GM18873 (cell line): ENCODE data around the gene ZEB2.

Experiments
- ATAC-seq: cut with Tn5 transposase; IDR thresholded peaks from one replicate; pipeline ENCODE4 v1.9.1; 2021; ENCODE audit warnings: mild to moderate bottlenecking, moderate library complexity, moderate number of reproducible peaks; ENCODE audit not compliant: unreplicated experiment, low FRiP score

ZEB2 gene

DNA sequence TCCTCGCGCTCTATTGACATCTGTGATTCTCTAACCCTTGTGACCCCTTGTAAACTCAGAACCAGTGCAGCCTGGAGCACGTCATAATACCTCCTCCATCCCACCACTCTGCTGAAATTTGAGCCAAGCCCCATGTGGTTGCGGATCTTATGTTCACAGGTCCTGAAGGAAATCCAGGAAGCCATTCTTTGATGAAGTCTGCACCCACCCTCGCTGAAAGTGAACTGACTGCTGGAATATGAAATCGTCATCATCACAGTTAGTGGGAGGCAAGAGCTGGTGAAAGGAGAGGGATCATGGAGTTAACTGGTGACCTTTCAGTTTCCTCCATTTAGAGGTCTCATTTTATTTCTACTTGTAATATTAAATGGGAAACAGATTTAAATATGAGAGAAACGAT, 21.6 kb downstream of the ZEB2 start:
- no peak for ATAC-seq

DNA sequence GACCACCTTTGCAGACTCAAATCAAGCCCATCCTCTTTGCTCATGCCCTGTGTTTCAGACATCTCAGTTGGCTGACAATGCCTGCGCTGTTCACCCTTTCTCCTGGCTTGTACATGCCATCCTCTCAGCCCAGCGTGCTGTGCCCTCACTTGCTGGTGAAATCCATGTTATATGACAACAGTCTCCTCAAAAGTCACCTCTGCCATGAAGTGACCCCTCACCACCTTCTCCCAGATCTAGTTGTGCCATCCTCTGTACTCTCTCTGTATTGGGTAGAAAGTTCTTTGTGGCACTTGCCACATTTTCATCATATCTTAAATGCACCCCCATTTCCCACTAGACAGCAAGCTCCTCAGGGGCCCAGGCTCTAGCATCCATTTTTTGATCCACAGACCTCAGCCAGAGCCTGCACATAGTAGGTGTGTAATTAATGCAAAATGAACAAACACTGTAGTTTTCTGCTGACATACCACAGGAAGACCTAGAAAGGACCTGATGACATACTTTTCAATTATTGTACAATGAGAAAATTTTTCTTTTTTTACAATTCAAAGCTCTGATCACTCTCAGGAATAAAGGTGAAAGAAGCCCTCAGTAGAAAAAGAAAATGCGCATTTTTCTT, 22.8 kb downstream of the ZEB2 start:
- ATAC-seq = no peak

DNA sequence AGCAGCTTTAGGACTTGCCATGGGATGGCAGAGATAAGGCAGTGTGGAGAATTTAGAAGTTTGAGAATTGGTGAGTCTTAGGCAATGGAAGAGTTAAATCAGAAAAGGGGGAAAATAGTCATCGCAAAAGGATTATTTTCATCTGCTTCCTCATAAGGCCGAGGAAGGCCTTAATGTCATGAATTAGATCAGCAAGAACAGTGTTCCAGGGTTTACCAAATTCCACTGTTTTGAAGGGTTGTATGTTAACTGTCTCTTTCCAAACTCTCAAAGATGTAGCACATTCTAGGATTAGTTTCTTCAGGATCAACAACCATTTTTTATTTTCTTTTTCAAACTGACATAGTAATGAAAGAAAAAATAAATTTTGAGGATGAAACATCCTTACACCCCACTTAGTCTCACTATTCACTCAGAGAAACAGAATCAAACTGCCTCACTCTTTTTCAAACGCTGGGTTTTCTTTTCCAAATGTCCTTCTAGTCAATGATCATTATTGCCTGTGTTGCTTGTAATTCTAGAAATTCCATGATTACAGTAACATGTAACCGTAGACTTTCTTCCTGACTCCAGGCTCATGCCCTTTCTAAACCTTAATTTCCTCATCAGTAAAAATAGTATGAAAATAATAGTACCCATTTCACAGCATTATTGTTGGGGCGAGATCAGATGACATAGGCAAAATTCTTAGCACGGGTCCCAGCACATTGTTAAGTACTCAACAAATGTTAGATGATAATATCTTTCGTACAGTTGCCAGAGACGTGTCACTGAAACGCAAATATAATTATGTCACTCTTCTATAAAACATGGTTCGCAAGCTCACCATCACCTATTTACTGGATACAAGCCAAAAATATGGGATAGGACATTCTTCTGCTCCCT, 23.6 kb downstream of the ZEB2 start:
- no peak for ATAC-seq

- no peak for ATAC-seq
Measured at GRCh38 chr2:144495227-144496091, 24.5 kb downstream of the ZEB2 start.

DNA sequence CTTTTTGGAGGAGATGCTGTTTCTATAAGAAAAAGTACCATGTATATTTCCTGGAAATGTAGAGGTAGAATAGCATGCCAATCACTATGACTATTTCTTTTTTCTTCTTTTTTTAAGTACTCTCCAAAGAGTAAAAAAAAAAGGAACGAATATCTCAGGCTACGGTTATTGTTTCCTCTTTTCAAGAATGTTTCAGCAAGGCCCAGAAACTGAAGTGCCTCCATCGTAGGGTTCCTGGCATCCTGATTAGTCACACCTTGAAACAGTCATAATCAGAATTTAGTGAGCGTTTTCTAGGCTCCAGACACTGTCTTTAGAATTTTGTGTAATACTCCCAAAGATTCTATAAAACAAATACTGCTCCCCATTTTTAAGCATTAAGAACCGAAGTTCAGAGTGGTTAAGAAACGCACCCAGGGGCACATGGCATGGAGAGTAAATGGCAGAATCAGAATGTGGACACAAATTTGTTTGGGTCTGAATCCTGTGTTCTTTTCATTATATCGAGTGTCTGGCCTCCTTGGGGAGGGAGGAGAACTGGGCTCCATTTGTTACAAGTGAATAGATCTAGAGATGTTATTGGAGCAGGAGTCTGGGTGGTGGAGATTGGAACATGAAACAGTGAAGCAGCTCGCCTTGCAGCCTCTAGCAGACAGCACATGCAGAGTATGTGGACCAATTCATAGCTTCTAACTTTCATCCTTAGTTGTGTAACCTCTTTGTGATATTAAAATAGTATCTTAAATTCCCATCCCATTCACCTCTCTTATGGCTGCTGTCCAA, 26.7 kb downstream of the ZEB2 start:
- ATAC-seq = no peak

DNA sequence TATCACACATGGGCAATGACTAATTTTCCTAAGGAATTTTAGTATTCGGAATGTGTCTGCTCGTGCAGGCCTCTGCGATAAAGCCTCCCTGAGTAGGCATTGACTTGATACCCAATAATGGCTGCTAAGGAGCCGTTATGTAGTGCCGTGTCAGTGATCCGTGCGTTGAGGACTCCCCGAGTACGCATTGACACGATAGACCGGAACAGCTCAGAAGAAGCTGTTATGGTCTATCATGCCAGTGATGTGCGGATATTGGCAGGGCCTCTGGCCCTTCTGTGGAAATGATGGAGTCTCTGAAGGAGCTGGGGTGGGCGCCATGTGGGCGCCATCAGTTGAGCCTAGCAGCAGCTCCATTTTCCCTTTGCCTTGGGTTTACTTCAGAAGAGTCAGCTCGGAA, 29.1 kb downstream of the ZEB2 start:
- ATAC-seq = no peak

DNA sequence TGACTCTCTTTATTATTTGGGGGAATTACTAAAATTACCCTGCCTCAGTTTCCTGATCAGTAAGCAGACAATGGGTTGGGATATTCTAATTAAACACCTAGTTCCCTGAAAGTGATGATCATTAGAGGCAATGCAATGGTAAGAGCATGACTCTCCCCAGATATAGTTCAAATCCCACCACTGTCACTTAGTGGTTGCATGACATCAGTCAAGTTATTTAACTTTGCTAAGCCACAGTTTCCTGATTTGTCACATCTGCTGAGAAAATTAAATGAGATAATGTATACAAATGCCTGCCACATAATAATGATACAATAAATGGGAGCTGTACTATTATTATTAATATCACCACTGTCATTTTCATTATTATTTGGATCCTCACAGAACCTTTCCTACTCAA, 29.9 kb downstream of the ZEB2 start:
- no peak for ATAC-seq

DNA sequence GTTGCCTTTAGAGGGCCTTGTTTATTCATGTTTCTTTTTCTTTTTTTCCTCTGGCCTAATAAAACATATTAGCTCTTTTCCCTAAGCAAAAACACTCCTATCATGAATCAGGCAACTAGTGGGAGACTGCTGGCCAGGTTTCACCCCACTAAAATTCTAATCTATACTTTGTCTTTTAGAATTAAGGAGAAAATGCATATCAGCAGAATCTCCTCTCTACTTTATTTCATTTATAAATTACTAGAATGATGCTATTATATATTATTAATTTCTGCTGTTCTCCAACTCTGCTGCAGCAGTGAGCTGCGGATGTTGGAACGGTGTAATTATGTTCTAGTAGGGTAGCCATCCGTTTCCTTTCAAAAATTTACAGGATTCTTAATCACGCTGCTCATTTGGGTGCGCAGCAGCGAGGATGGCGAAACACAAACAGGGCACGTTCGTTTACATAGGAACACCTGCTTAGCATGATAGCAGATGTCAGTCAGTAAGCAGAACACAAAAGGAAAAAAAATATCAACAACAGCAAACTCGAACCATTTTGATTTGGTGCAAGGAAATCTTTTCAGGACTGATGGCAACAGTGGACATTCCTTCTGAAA, 30.5 kb downstream of the ZEB2 start:
- ATAC-seq = no peak

GRCh38 chr2:144484201-144484948, 35.5 kb downstream of the ZEB2 start:
- no peak for ATAC-seq

DNA sequence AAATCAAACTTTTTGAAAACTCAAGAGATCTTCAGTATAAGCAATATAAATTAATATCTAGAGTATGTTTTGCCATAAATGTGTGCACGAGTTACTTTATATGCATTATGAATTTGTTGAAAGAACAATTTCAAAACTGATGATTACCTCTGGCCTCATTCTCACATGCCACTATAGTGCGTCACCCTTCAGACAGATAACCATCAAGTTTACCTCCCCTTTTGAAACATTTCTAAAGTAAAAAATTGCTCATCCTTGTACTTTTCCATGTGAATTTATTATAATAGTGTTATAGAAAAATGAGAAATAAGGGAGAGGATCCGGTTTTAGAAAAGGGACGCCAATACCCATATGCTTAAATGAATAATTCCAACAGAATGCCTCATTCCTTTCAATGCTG, 38.3 kb downstream of the ZEB2 start:
- no peak for ATAC-seq

DNA sequence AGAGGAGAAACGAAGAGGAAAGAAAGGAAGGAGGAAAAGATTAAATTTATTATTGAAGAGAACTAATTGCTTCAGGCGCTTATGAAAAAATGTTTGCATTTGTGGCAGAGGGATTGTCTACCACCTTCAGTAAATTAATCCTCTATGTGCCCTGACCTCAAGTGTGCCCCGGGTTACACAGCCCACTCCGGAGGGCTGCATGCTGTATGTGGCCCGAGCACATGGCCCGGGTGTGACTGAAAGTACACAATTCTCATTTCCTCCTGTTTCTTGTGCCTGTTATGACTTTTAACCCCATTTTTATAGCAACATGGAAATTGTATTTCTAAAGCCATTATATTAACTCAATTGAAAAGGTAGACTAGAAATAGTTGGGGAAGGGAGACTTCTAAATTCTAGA, 38.8 kb downstream of the ZEB2 start:
- ATAC-seq = no peak

DNA sequence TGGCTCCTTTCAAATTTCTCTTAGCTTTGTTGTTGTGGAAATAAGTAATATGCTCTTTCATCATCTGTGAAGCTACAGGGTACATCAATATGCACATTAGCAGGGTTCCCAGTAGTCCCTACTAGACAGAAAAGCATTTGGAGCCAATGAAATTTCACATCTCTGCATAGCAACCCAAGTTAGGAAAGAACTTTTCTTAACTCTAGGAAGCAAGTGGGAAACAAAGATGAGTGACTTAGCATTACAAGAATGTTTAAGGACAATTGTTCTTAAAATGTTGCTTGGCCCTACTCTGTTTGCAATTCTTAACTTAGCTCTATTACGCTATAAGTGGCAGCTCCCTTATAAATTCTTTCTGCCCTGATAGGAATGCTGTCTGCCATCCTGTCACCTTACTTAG, 39.6 kb downstream of the ZEB2 start:
- ATAC-seq = no peak

GRCh38 chr2:144479659-144480058, 40.3 kb downstream of the ZEB2 start:
- ATAC-seq = no peak

GRCh38 chr2:144479138-144479537, 40.8 kb downstream of the ZEB2 start:
- no peak for ATAC-seq

- no peak for ATAC-seq
Measured at GRCh38 chr2:144477957-144478311, 42.0 kb downstream of the ZEB2 start.

- ATAC-seq = no peak
Measured at GRCh38 chr2:144477281-144477956, 42.5 kb downstream of the ZEB2 start.

GRCh38 chr2:144476682-144477081, 43.2 kb downstream of the ZEB2 start:
- ATAC-seq = no peak

DNA sequence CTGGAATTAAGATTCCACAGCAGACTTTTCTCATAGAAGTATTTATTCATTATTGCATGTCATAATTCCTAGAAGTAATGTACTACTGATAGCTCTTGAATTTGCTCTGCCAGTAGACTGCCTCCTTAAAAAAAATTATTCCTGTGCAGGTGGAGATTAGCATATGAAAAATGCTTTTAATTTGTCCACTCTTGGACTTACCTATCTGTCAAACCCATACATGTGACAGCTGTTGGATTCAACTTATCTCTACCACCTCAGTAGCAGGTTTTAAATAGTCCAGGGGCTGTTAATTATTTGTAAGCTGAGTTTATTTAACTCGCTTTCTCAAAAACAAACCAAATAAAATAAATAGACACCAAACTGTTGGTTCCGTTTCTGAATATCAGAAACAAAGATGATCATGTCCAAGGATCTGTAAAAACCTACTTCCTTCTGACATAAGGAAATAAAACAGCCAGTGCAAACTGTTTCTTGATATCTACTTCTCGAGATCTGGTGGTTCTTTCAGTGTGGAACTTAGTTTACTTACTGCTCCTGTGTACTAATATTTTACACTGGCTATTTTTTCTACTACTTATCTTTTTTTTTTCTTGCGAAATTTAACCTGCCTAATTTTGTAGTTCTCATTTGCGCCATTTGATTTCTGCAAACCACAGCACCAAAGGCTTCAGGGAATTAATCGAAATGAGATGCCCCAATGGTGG, 44.2 kb downstream of the ZEB2 start:
- ATAC-seq = no peak
